ENCODE data around the gene WDR59. TPM values are rescaled to one million over a fixed set of nuclear protein-coding genes. Genes with fewer than 3 reads are reported as not detected.
"Not testable (repeated sequence)": the region's sequence is repeated elsewhere in the genome, so short reads cannot be mapped to it uniquely, and the experiment has no call there.

Gene WDR59
- total RNA-seq, 1 donor from 2014 or later: 23.4 TPM

GRCh38 chr16:74923766-74924460 lies 61.0 kb downstream of the WDR59 start:
- no peak for TF ChIP-seq CTCF (IDR thresholded peaks at IDR 0.05; ENCODE audit: insufficient read depth, low read length, poor library complexity, severe bottlenecking)
- no peak overlapping the region for H3K4me3 ChIP-seq (ENCODE audit: low read depth, low read length)
- no peak for DNase-seq (ENCODE audit: low read depth)
- H3K27me3 ChIP-seq (ENCODE audit: control insufficient read depth, insufficient read depth, low read length): no peaks in the 10 kb centered on the region
- H3K36me3 ChIP-seq (ENCODE audit: control insufficient read depth, insufficient read depth, low read length): no peaks in the 10 kb centered on the region

- no peaks in the 10 kb centered on the region for H3K27me3 ChIP-seq (ENCODE audit: control insufficient read depth, insufficient read depth, low read length)
- no peak for TF ChIP-seq CTCF (IDR thresholded peaks at IDR 0.05; ENCODE audit: insufficient read depth, low read length, poor library complexity, severe bottlenecking)
- no peak overlapping the region for H3K4me3 ChIP-seq (ENCODE audit: low read depth, low read length)
- DNase-seq (ENCODE audit: low read depth): no peak
- H3K36me3 ChIP-seq (ENCODE audit: control insufficient read depth, insufficient read depth, low read length): no peaks in the 10 kb centered on the region
These were observed 62.5 kb downstream of the WDR59 start for GRCh38 chr16:74922150-74923138.

- TF ChIP-seq CTCF (IDR thresholded peaks at IDR 0.05; ENCODE audit: insufficient read depth, low read length, poor library complexity, severe bottlenecking): no peak
- no peaks in the 10 kb centered on the region for H3K36me3 ChIP-seq (ENCODE audit: control insufficient read depth, insufficient read depth, low read length)
- H3K27me3 ChIP-seq (ENCODE audit: control insufficient read depth, insufficient read depth, low read length): no peaks in the 10 kb centered on the region
- no peak for DNase-seq (ENCODE audit: low read depth)
- H3K4me3 ChIP-seq (ENCODE audit: low read depth, low read length): no peak overlapping the region
These were observed 63.9 kb downstream of the WDR59 start for GRCh38 chr16:74921051-74921450.

GRCh38 chr16:74909665-74910064 lies 75.3 kb downstream of the WDR59 start:
- Histone ChIP-seq H3K27me3 (ENCODE audit: control insufficient read depth, insufficient read depth, low read length) (no peaks in the 10 kb centered on the region), H3K4me3 (ENCODE audit: low read depth, low read length) (no peak overlapping the region), H3K36me3 (ENCODE audit: control insufficient read depth, insufficient read depth, low read length) (peaks cover 3% of the 10 kb centered on the region)
- DNase-seq (ENCODE audit: low read depth): no peak
- TF ChIP-seq CTCF (IDR thresholded peaks at IDR 0.05; ENCODE audit: insufficient read depth, low read length, poor library complexity, severe bottlenecking): no peak

GRCh38 chr16:74908759-74909158 lies 76.2 kb downstream of the WDR59 start:
- not testable (repeated sequence) for DNase-seq (ENCODE audit: low read depth); H3K36me3 ChIP-seq (ENCODE audit: control insufficient read depth, insufficient read depth, low read length); H3K27me3 ChIP-seq (ENCODE audit: control insufficient read depth, insufficient read depth, low read length); H3K4me3 ChIP-seq (ENCODE audit: low read depth, low read length)

GRCh38 chr16:74903901-74904678 lies 80.8 kb downstream of the WDR59 start:
- no peaks in the 10 kb centered on the region for H3K36me3 ChIP-seq (ENCODE audit: control insufficient read depth, insufficient read depth, low read length)
- no peak for DNase-seq (ENCODE audit: low read depth)

More at GRCh38 chr16:74903901-74904678, 80.8 kb downstream of the WDR59 start:
- TF ChIP-seq CTCF (IDR thresholded peaks at IDR 0.05; ENCODE audit: insufficient read depth, low read length, poor library complexity, severe bottlenecking): no peak
- no peaks in the 10 kb centered on the region for H3K27me3 ChIP-seq (ENCODE audit: control insufficient read depth, insufficient read depth, low read length)
- H3K4me3 ChIP-seq (ENCODE audit: low read depth, low read length): no peak overlapping the region

Measured in kidney epithelial cell (primary cell).